ENCODE data around the gene CYGB. TPM values are rescaled to one million over a fixed set of nuclear protein-coding genes. Genes with fewer than 3 reads are reported as not detected.
A peak's percentile ranks its signal among the peaks of the same experiment; 100 is the strongest.
"Not testable (repeated sequence)": the region's sequence is repeated elsewhere in the genome, so short reads cannot be mapped to it uniquely, and the experiment has no call there.

Gene CYGB
- polyA plus RNA-seq, 1 donor: 14.1 TPM

DNA sequence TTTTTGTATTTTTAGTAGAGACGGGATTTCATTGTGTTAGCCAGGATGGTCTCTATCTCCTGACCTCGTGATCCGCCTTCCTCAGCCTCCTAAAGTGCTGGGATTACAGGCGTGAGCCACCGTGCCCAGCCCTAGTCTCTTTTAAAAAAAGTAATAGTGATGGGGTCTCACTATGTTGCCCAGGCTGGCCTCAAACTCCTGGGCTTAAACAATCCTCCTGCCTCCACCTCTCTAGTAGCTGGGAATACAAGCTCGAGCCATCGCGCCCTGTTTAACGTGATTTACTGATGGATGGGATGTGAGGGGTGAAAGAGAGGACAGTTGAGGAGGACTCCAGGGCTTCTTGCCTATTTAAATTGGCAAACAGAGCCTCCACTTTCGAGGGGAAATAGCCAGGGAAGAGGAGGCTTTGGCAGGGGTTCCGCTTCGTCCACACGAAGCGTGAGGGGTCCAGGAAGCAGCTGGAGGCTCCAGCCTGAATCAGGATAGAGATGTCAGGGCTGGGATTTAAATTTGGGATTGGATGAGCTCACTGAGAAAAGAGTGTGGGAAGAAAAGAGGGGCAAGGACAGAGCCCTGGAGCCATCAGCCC, 28.9 kb downstream of the CYGB start:
- not testable (repeated sequence) for H3K4me1 ChIP-seq (ENCODE audit: control insufficient read depth, insufficient read depth, low read length); H3K4me3 ChIP-seq (ENCODE audit: low read length); H3K9me3 ChIP-seq (ENCODE audit: control insufficient read depth, low read depth, low read length); H3K27me3 ChIP-seq (ENCODE audit: control insufficient read depth, insufficient read depth, low read length); H3K27ac ChIP-seq (ENCODE audit: low read length); DNase-seq; H3K36me3 ChIP-seq (ENCODE audit: control insufficient read depth, insufficient read depth, low read length)
- 90% methylated on average over 2 of the region's 14 CpGs for WGBS (ENCODE audit: insufficient coverage, low lambda C conversion rate)

DNA sequence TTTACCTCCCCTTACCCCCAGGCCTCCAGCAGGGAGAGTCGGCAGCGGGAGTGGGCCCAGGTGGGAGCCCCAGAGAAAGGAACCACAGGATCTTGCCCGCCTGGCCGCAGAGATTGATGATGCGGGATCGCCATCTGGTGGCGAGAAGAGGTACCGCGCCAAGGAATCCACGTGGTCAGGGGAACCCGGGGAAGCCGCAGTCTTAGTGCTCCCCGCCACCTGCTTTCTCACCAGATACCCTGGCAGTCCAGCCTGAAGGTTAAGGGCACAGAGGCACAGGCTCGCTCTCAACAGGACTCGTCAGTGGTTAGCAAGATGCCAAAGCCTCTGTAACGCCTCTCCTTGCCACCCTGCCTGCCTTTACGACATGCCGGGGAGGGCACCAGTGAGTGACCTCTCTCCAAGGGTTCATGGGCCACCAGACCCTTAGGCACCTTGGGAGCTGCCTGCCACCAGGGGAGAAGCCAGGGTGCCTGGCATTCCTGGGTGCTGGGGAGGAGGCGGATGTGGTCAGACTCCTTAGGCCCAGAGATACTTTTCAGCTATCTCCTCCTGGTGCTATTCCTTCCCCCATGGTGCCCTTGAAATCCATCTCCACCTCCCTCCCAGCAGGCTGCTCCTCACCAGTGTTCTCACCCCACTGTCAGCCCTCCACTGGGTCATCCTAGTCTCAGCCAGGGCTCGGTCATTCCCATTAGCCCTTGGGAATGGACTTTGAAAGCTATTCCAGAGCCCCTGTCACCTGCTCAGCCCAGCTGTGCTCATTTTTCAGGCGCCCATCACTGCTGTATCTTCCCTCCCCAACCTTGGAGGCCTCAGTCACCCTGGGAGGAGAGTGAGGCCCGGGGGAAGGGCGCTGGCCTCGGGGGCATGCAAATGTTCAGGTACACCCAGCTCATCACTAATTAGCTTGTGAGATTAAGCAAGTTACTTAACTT, 30.8 kb downstream of the CYGB start:
- DNase-seq: peak; percentile 74 to 77
- H3K27me3 ChIP-seq (ENCODE audit: control insufficient read depth, insufficient read depth, low read length): no peaks in the 10 kb centered on the region
- no peaks in the 10 kb centered on the region for H3K9me3 ChIP-seq (ENCODE audit: control insufficient read depth, low read depth, low read length)
- peaks cover 22% of the 10 kb centered on the region for H3K4me1 ChIP-seq (ENCODE audit: control insufficient read depth, insufficient read depth, low read length)
- H3K4me3 ChIP-seq (ENCODE audit: low read length): no peak overlapping the region
- no peak overlapping the region for H3K27ac ChIP-seq (ENCODE audit: low read length)
- no CpG with 5 or more reads among the region's 24 CpGs for WGBS (ENCODE audit: insufficient coverage, low lambda C conversion rate)
- no peaks in the 10 kb centered on the region for H3K36me3 ChIP-seq (ENCODE audit: control insufficient read depth, insufficient read depth, low read length)

DNA sequence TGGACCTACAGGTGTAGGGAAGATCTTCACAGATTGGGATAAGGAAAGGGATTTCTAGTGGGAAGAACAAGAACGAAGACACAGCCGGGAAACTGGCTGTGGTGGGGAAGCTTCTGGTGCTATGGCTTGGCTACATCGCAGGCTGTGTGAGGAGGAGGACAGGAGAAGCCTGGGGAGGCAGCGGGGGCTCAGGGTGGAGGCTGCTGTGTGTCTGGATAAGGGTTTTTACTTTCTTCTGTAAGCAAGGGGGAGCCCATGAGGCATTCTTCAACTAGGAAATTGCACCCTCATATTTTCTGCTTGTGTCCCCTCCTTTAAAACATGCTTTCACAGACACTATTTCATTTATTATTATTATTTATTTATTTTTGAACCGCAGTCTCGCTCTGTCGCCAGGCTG, 33.4 kb downstream of the CYGB start:
- Histone ChIP-seq H3K27ac (ENCODE audit: low read length) (no peak overlapping the region), H3K4me1 (ENCODE audit: control insufficient read depth, insufficient read depth, low read length) (peaks cover 37% of the 10 kb centered on the region), H3K9me3 (ENCODE audit: control insufficient read depth, low read depth, low read length) (no peaks in the 10 kb centered on the region), H3K36me3 (ENCODE audit: control insufficient read depth, insufficient read depth, low read length) (no peaks in the 10 kb centered on the region), H3K27me3 (ENCODE audit: control insufficient read depth, insufficient read depth, low read length) (no peaks in the 10 kb centered on the region), H3K4me3 (ENCODE audit: low read length) (no peak overlapping the region)
- DNase-seq: no peak
- WGBS (ENCODE audit: insufficient coverage, low lambda C conversion rate): 80% methylated on average over 2 of the region's 7 CpGs

DNA sequence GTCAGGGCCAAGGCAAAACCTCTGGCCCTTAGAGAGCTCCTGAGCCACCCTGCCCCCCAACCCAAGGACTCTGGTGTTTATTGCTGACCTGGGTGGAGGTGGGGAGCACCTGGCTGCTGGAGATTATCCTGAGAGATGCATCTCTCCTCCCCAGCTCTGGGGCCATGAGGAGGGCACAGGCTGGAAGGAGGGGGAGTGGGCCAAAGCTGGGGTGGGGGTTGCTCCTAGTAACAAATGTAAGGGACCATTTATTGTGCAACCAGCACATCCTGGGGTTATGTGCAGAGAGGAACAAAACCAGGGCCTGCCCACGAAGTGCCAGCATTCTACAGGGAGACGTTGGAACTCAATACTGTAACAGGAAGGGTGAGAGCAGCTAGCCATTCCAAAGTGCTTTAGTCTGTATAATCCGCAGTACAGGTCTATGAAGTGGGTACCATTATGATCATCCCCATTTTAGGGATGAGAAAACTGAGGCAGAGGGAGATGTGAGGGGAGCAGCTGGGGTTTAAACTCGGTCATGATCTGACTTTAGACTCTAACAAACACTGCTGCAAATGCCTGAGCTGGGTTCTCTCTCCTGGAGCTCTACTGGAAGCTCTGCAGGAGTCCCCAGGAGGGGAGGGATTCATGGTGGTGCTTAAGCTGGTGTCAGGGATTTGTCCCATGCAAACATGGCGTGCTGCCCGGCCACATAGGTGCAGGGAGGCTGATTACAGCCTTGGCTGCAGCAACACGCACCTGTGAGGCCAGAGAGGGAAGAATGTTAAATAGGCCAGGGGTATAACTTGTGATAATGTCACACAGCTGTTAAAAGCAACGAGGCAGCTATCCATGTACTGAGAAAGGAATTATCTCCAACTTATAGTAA, 34.9 kb downstream of the CYGB start:
- WGBS (ENCODE audit: insufficient coverage, low lambda C conversion rate): no CpG with 5 or more reads among the region's 8 CpGs
- no peaks in the 10 kb centered on the region for H3K36me3 ChIP-seq (ENCODE audit: control insufficient read depth, insufficient read depth, low read length)
- peak overlapping the region; percentile 70 for H3K27ac ChIP-seq (ENCODE audit: low read length)
- H3K27me3 ChIP-seq (ENCODE audit: control insufficient read depth, insufficient read depth, low read length): no peaks in the 10 kb centered on the region
- no peaks in the 10 kb centered on the region for H3K9me3 ChIP-seq (ENCODE audit: control insufficient read depth, low read depth, low read length)
- H3K4me1 ChIP-seq (ENCODE audit: control insufficient read depth, insufficient read depth, low read length): peaks cover 52% of the 10 kb centered on the region
- no peak for DNase-seq
- H3K4me3 ChIP-seq (ENCODE audit: low read length): no peak overlapping the region

DNA sequence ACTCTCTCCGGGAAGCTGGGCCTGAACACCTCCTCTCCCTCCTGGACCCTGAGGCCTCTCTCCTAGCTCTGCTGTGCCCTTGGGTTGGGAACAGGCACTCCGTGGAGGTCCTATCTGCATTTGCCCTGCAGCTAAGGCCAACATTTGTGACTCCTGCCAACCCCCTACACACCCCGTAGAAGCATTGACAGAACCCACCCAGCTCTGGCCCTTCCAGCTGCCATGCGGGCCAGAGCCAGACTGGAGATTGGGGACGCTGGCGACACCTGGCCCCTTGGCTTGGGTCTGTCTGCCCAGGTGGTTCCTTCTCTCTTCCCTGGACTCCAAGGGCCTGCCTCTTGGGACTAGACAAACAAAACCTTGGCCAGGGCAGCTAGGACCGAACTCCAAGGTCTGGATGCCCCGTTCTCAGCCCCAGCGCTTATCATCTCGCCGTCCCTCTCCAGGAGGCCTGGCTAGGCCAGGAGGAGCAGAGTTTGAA, 35.6 kb downstream of the CYGB start:
- Histone ChIP-seq H3K27me3 (ENCODE audit: control insufficient read depth, insufficient read depth, low read length) (no peaks in the 10 kb centered on the region), H3K27ac (ENCODE audit: low read length) (peak overlapping the region; percentile 70), H3K4me3 (ENCODE audit: low read length) (no peak overlapping the region), H3K4me1 (ENCODE audit: control insufficient read depth, insufficient read depth, low read length) (peaks cover 54% of the 10 kb centered on the region), H3K36me3 (ENCODE audit: control insufficient read depth, insufficient read depth, low read length) (no peaks in the 10 kb centered on the region), H3K9me3 (ENCODE audit: control insufficient read depth, low read depth, low read length) (no peaks in the 10 kb centered on the region)
- DNase-seq: peak in 1 of 2 donors; percentile 46
- WGBS (ENCODE audit: insufficient coverage, low lambda C conversion rate): no CpG with 5 or more reads among the region's 11 CpGs

DNA sequence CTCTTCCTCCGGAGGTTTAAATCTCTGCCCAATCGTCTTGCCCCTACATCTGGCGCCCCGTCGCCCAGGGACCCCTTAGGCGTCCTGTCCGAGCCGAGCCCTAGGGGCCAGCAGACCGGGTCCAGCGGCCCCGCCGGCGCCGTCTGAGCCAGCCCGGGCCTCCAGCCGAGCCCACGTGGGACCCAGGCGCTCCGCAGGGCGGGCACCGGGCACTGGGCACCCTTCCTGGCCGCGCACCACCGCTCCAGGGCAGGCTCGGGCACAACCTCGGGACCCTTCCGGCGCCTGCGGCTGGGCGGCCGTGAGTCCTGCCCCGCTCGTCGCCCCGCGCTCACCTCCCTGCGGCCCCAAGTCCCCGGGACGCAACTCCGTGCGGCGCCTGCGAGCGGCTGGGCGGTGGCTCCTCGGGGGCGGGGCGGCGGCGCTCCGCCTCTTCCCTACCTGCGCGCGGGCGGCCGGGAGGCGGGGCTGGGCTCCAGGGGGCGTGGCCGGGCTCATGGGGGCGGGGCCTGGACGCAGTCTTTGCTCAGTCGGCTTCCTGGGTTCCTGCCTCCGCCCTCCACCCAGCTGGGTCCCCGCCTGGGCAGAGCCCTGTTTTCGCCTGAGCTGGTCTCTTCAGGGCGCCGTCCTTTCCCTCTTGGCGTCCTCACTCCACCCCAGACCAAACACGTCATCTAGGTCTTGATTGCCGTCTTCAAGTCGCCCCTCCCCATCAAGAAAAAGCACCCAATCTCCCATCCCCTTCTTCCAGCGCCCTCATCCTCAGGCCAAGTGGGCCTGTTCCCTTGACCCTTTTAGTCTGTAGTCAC, 36.3 kb downstream of the CYGB start, which contains the start of gene RHBDF2:
RHBDF2 (minus strand) TSS at position 406 of the 809 bp plus-strand sequence. CDS start 19,899 bp downstream, outside the sequence.
- no peaks in the 10 kb centered on the region for H3K9me3 ChIP-seq (ENCODE audit: control insufficient read depth, low read depth, low read length)
- WGBS (ENCODE audit: insufficient coverage, low lambda C conversion rate): no CpG with 5 or more reads among the region's 72 CpGs
- H3K4me3 ChIP-seq (ENCODE audit: low read length): peak within 1 kb of the TSS; percentile 69
- H3K27me3 ChIP-seq (ENCODE audit: control insufficient read depth, insufficient read depth, low read length): no peaks in the 10 kb centered on the region
- peaks cover 54% of the 10 kb centered on the region for H3K4me1 ChIP-seq (ENCODE audit: control insufficient read depth, insufficient read depth, low read length)
- peak; percentile 84 to 92 for DNase-seq
- no peaks in the 10 kb centered on the region for H3K36me3 ChIP-seq (ENCODE audit: control insufficient read depth, insufficient read depth, low read length)
- H3K27ac ChIP-seq (ENCODE audit: low read length): peak within 1 kb of the TSS; percentile 70

DNA sequence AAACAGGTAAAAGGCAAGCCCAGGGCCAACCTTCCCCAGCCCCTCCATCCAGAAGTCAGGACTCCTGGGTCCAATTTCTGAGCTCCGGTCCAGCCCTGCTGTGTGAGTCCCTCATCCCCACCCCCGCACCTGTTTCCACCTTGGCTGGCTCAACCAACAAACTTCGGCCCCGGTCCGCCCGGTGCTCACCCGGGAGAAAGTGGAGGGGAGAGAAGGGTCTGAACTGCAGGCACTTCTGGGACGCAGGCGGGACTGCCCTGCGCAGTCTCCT, 36.8 kb downstream of the CYGB start:
- DNase-seq: no peak
- Histone ChIP-seq H3K4me1 (ENCODE audit: control insufficient read depth, insufficient read depth, low read length) (peaks cover 59% of the 10 kb centered on the region), H3K9me3 (ENCODE audit: control insufficient read depth, low read depth, low read length) (no peaks in the 10 kb centered on the region), H3K4me3 (ENCODE audit: low read length) (peak overlapping the region; percentile 69), H3K27me3 (ENCODE audit: control insufficient read depth, insufficient read depth, low read length) (no peaks in the 10 kb centered on the region), H3K36me3 (ENCODE audit: control insufficient read depth, insufficient read depth, low read length) (no peaks in the 10 kb centered on the region), H3K27ac (ENCODE audit: low read length) (peak overlapping the region; percentile 51)
- WGBS (ENCODE audit: insufficient coverage, low lambda C conversion rate): no CpG with 5 or more reads among the region's 10 CpGs

DNA sequence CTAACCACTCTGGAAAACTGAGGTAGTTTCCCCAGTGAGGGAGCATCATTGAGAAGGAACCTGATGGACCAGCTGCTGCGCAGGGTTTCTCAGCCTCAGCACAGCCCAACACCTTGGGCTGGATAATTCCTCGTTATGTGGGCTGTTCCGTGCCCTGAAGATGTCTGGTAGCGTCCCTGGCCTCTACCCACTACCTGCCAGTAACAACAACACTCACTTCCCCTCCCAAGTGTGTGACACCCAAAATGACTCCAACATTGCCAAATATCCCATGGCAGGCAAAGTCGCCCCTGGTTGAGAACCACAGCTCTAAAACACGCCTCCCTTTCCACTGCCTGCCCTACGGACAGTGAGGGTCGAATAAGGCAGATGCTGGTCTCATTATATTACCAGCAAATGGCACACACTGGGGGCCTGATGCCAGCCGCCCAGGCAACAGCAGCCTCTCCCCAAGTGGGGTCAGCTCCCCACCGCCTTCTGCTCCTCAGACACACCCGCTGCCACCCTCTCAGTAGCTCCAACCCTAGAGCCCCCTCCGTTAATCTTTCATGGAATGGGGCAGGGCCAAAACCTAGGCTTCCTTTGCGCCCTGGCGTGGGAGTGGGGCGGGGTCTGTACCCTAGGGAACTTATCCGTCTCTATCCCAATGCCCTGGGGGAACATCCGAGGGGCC, 37.3 kb downstream of the CYGB start:
- no CpG with 5 or more reads among the region's 17 CpGs for WGBS (ENCODE audit: insufficient coverage, low lambda C conversion rate)

DNA sequence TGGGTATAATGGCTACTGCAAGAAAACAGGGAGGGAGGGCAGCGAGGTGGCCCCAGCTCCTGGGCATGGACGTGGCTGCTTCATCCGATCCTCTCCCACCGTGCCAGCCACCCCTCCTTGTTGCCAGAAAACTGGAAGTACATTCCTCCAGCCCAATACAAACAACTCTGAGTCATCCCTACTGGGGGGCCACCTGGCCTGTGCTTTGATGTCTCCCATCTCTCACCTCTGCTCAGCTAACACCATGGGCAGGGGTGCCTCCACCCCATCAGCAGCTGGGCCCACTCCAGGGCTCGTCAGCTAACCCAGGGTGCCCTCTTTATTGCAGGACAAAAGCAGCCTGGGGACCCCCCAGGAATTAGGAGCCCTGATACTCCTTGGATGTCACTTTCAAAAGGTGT, 38.2 kb downstream of the CYGB start:
- WGBS (ENCODE audit: insufficient coverage, low lambda C conversion rate): no CpG with 5 or more reads among the region's 5 CpGs
- Histone ChIP-seq H3K36me3 (ENCODE audit: control insufficient read depth, insufficient read depth, low read length) (no peaks in the 10 kb centered on the region), H3K27me3 (ENCODE audit: control insufficient read depth, insufficient read depth, low read length) (no peaks in the 10 kb centered on the region), H3K4me3 (ENCODE audit: low read length) (peak overlapping the region; percentile 69), H3K9me3 (ENCODE audit: control insufficient read depth, low read depth, low read length) (no peaks in the 10 kb centered on the region), H3K27ac (ENCODE audit: low read length) (no peak overlapping the region), H3K4me1 (ENCODE audit: control insufficient read depth, insufficient read depth, low read length) (peaks cover 70% of the 10 kb centered on the region)
- peak in 1 of 2 donors; percentile 32 for DNase-seq

More for the DNA sequence above, 37.3 kb downstream of the CYGB start:
- no peak for DNase-seq
- Histone ChIP-seq H3K36me3 (ENCODE audit: control insufficient read depth, insufficient read depth, low read length) (no peaks in the 10 kb centered on the region), H3K4me1 (ENCODE audit: control insufficient read depth, insufficient read depth, low read length) (peaks cover 63% of the 10 kb centered on the region), H3K27ac (ENCODE audit: low read length) (peak overlapping the region; percentile 51), H3K4me3 (ENCODE audit: low read length) (peak overlapping the region; percentile 69), H3K9me3 (ENCODE audit: control insufficient read depth, low read depth, low read length) (no peaks in the 10 kb centered on the region), H3K27me3 (ENCODE audit: control insufficient read depth, insufficient read depth, low read length) (no peaks in the 10 kb centered on the region)

Data from large intestine (tissue), 3 donors.